Heart left ventricle (tissue), 16 donors: ENCODE results near the gene INSRR. TPM values are rescaled to one million over a fixed set of nuclear protein-coding genes. Genes with fewer than 3 reads are reported as not detected.

Source experiments
- ATAC-seq, 4 donors: fragments of 200-7000 bp; cut with Tn5 transposase; one replicate each; pipeline ENCODE4 v1.9.1; 2020 to 2022; ENCODE audit warnings: moderate library complexity in 4 of 4, mild to moderate bottlenecking in 3 of 4, moderate number of reproducible peaks in 1 of 4
- DNase-seq, 5 donors: peaks; one replicate each; pipeline ENCODE4 v3.0.0-alpha.2; 2020
- H3K27ac ChIP-seq, 12 donors: fragments of 200-600 bp; sonication (generic) in 4 of 12; one replicate each; pipeline versions ENCODE4 v1.5.0 to v1.8.0; 2016 to 2022; ENCODE audit warnings: mild to moderate bottlenecking in 2 of 12
- H3K27me3 ChIP-seq, 9 donors: fragments of 200-600 bp; sonication (generic) in 2 of 9; one replicate each; pipeline versions ENCODE4 v1.5.1 to v1.8.0; 2016 to 2022; ENCODE audit warnings: mild to moderate bottlenecking in 3 of 9
- H3K36me3 ChIP-seq, 9 donors: fragments of 200-600 bp; sonication (generic) in 2 of 9; one replicate each; pipeline versions ENCODE4 v1.5.0 to v1.8.0; 2018 to 2022; ENCODE audit warnings: mild to moderate bottlenecking in 2 of 9
- H3K4me1 ChIP-seq, 12 donors: fragments of 200-600 bp; sonication (generic) in 4 of 12; one replicate each; pipeline versions ENCODE4 v1.5.0 to v1.8.0; 2016 to 2022; ENCODE audit warnings: mild to moderate bottlenecking in 3 of 12
- H3K4me3 ChIP-seq, 12 donors: fragments of 200-600 bp; sonication (generic) in 4 of 12; one replicate each; pipeline versions ENCODE4 v1.5.0 to v1.8.0; 2017 to 2022; ENCODE audit warnings: mild to moderate bottlenecking in 9 of 12, moderate library complexity in 4 of 12
- H3K9me3 ChIP-seq, 12 donors: fragments of 200-600 bp; sonication (generic) in 4 of 12; one replicate each; pipeline versions ENCODE4 v1.5.0 to v1.8.0; 2016 to 2022; ENCODE audit warnings: mild to moderate bottlenecking in 1 of 12
- CTCF ChIP-seq, 12 donors: fragments of 200-600 bp; sonication (generic) in 4 of 12; IDR thresholded peaks; one replicate each; pipeline versions ENCODE4 v1.5.0 to v1.8.0; 2018 to 2022; ENCODE audit warnings: antibody characterized with exemption in 12 of 12, mild to moderate bottlenecking in 5 of 12
- POLR2A ChIP-seq, 2 donors: fragments of 450-650 bp; IDR thresholded peaks; one replicate each; pipeline ENCODE4 v1.6.1; 2017; ENCODE audit warnings: antibody characterized with exemption in 2 of 2, mild to moderate bottlenecking in 2 of 2, moderate library complexity in 2 of 2
- WGBS, 4 donors: extraction: QIAGEN DNeasy Blood & Tissue Kit in 2 of 4; methylation state at CpG; one replicate each; pipeline versions ENCODE4 v1.1.5 to v1.1.7; 2013 to 2018; 5-methylcytosine and 5-hydroxymethylcytosine counted together
- intact Hi-C, 10 donors: fragments of 100-400 bp; cut with DNase I; formaldehyde crosslinking; loops; one replicate each; pipeline versions ENCODE4 v1.11.1 to v1.14.2; 2022
- polyA plus RNA-seq, 2 donors: library from polyadenylated mRNA; stranded (reverse); fragments of 200-250 nt; gene quantifications; one replicate each; pipeline ENCODE4 v1.2.3, GENCODE V29; 2013
- total RNA-seq, 9 donors: library from RNA; depleted of rRNA in 2 of 9; stranded (reverse); fragments of >200 nt in 2 of 9; fragmentation: NEBNext Ultra II Directional in 3 of 9; extraction: Animal tissue kit (Norgen Biotek cat#: 25700) in 3 of 9; gene quantifications; one replicate each; pipeline versions ENCODE4 v1.1.0 to v1.2.4, GENCODE V29; 2016 to 2023
- donor health status: ischemic (EF 13 %, LVEDD 7.1; RV severe dilation, severe dysfunction).
- donor health status: healthy with polysubstance abuse.
- donor health status: DM: no; HTN: yes; CAD: no.
- donor health status: DM: no; HTN: no; CAD: no.
- donor health status: ischemic (EF 25% LVEDD 6.9; RV normal size, moderate dysfunction).
- donor health status: ischemic (EF 25% LVEDD 5.7; RV mildly dilated, moderate dysfunction).
- donor health status: healthy.
- donor health status: DM: yes; HTN: yes; CAD: no.
- donor health status: ischemic (EF 35%, LVEDD 5.7; RV mildly dilated, moderate dysfunction).
- donor health status: nonischemic (EF 11% LVEDD 7.7; RV severe dilation, severe dysfunction).
- donor health status: DM: yes; HTN: yes; CAD: no.
- donor health status: PGD.
- donor health status: ischemic (EF 29% LVEDD 5.4; RV normal size, mild dysfunction).
- donor health status: nonischemic (EF 23%, LVEDD 6.1; RV moderate dilation, normal function).

Gene INSRR
- total and polyA plus RNA-seq, 11 donors, result 0.07 to 0.42 (median 0.12) TPM; not detected in 3

- Histone ChIP-seq H3K4me3 (no peak overlapping the region), H3K27me3 (peaks cover 0 to 70% (median 26%) of the 10 kb centered on the region in 9 donors), H3K27ac (no peak overlapping the region), H3K36me3 (no peaks in the 10 kb centered on the region), H3K9me3 (no peaks in the 10 kb centered on the region), H3K4me1 (peaks cover 0 to 9% (median 0%) of the 10 kb centered on the region in 12 donors)
- no peak for DNase-seq
- TF ChIP-seq POLR2A (IDR thresholded peaks at IDR 0.05), result no peak
- no peak for TF ChIP-seq CTCF (IDR thresholded peaks at IDR 0.05)
- intact Hi-C loops, result no loop called here
- WGBS, 4 donors, result 74 to 90% (median 78%) methylated on average over 13 to 16 of the region's 16 CpGs
- no peak for ATAC-seq
Measured at GRCh38 chr1:156841295-156841855, 17.5 kb downstream of the INSRR start.

GRCh38 chr1:156840898-156841279 is 18.0 kb downstream of the INSRR start:
- intact Hi-C loops, result no loop called here
- Histone ChIP-seq H3K27me3 (peaks cover 0 to 69% (median 26%) of the 10 kb centered on the region in 9 donors), H3K4me1 (peaks cover 0 to 9% (median 0%) of the 10 kb centered on the region in 12 donors), H3K36me3 (no peaks in the 10 kb centered on the region), H3K27ac (no peak overlapping the region), H3K4me3 (no peak overlapping the region), H3K9me3 (no peaks in the 10 kb centered on the region)
- no peak for TF ChIP-seq POLR2A (IDR thresholded peaks at IDR 0.05)
- no peak for TF ChIP-seq CTCF (IDR thresholded peaks at IDR 0.05)
- DNase-seq (no peak), ATAC-seq (no peak)
- 70 to 81% (median 72%) methylated on average over 9 to 14 of the region's 14 CpGs for WGBS, 4 donors

GRCh38 chr1:156840186-156840897 is 18.6 kb downstream of the INSRR start:
- Histone ChIP-seq H3K36me3 (no peaks in the 10 kb centered on the region), H3K4me1 (peaks cover 0 to 8% (median 0%) of the 10 kb centered on the region in 12 donors), H3K4me3 (no peak overlapping the region), H3K27me3 (peaks cover 0 to 63% (median 21%) of the 10 kb centered on the region in 9 donors), H3K27ac (no peak overlapping the region), H3K9me3 (no peaks in the 10 kb centered on the region)
- WGBS, 4 donors, result 56 to 72% (median 66%) methylated on average over 6 to 8 of the region's 8 CpGs
- ATAC-seq, result no peak
- intact Hi-C loops, result no loop called here
- TF ChIP-seq CTCF (IDR thresholded peaks at IDR 0.05) (no peak), POLR2A (IDR thresholded peaks at IDR 0.05) (no peak)
- peak in 1 of 5 donors; percentile 10 for DNase-seq

GRCh38 chr1:156839426-156840109 is 19.3 kb downstream of the INSRR start:
- no peaks in the 10 kb centered on the region for H3K36me3 ChIP-seq
- H3K4me1 ChIP-seq, result peaks cover 0 to under 1% (median 0%) of the 10 kb centered on the region in 12 donors
- no peak overlapping the region for H3K27ac ChIP-seq
- no peak for TF ChIP-seq CTCF (IDR thresholded peaks at IDR 0.05)
- ATAC-seq (no peak), DNase-seq (no peak)
- 35 to 54% (median 46%) methylated on average over 7 to 9 of the region's 9 CpGs for WGBS, 4 donors
- no peak overlapping the region for H3K4me3 ChIP-seq
- no peaks in the 10 kb centered on the region for H3K9me3 ChIP-seq
- H3K27me3 ChIP-seq, result peaks cover 0 to 55% (median 13%) of the 10 kb centered on the region in 9 donors
- intact Hi-C loops, result loop anchor here (1.0 to 10.0 kb wide), 8 partner anchors 19 to 88 kb away; partner anchors contain the start of genes INSRR (in 3 of the 10), LRRC71 (in 1 of the 10) and NTRK1 (in 1 of the 10)
